K562 (cell line): ENCODE data around the gene CYS1. TPM values are rescaled to one million over a fixed set of nuclear protein-coding genes. Genes with fewer than 3 reads are reported as not detected.

Experiments used
- CREM ChIP-seq: IDR thresholded peaks from 2 replicates; pipeline ENCODE4 v1.6.1; 2014; ENCODE audit warnings: antibody characterized with exemption, low read depth
- FUS ChIP-seq: fragments of 200-400 bp; formaldehyde crosslinking; optimal IDR thresholded peaks from 2 replicates; pipeline ENCODE3; 2017; ENCODE audit warnings: low read depth, low read length
- GABPB1 ChIP-seq: sonication (generic); formaldehyde crosslinking; IDR thresholded peaks from 2 replicates; pipeline ENCODE4 v1.8.0; 2022; ENCODE audit warnings: mild to moderate bottlenecking, missing genetic modification reagents
- HDAC6 ChIP-seq: IDR thresholded peaks from 2 replicates; pipeline ENCODE4 v1.6.1; 2012; ENCODE audit warnings: low read depth, mild to moderate bottlenecking, control low read depth, inconsistent platforms, low read length, moderate library complexity
- HNRNPUL1 ChIP-seq: fragments of 200-400 bp; formaldehyde crosslinking; IDR thresholded peaks from 2 replicates; pipeline ENCODE4 v1.6.1; 2017; ENCODE audit warnings: low read length
- MCM5 ChIP-seq: fragments of 450-650 bp; IDR thresholded peaks from 2 replicates; pipeline ENCODE4 v1.6.1; 2016; ENCODE audit warnings: low read depth
- NR3C1 ChIP-seq: sonication (generic); formaldehyde crosslinking; IDR thresholded peaks from 2 replicates; pipeline ENCODE4 v1.8.1; 2022; ENCODE audit warnings: missing genetic modification reagents
- NR4A1 ChIP-seq, 2 experiments: fragments of 250-450 bp in 1 of 2; fragments of 450-650 bp in 1 of 2; sonication (Bioruptor Pico) in 1 of 2; IDR thresholded peaks; 2 replicates each; pipeline versions ENCODE4 v1.4.0 to v1.6.1; 2016 to 2020; ENCODE audit warnings: mild to moderate bottlenecking in 2 of 2, missing compliant biosample characterization in 1 of 2, missing genetic modification characterization in 1 of 2, moderate library complexity in 1 of 2
- NRF1 ChIP-seq, 2 experiments: fragments of 450-650 bp; IDR thresholded peaks in 1 of 2; conservative IDR thresholded peaks in 1 of 2; 2 replicates each; pipeline ENCODE4 v1.6.1; 2014; ENCODE audit warnings: mild to moderate bottlenecking in 2 of 2
- PHF20 ChIP-seq: fragments of 450-650 bp; IDR thresholded peaks from 2 replicates; pipeline ENCODE4 v1.6.1; 2018; ENCODE audit not compliant: partially characterized antibody
- RBBP5 ChIP-seq: fragments of 200-600 bp; sonication (generic); IDR thresholded peaks from 2 replicates; pipeline ENCODE4 v1.6.1; 2012; ENCODE audit warnings: borderline replicate concordance, mild to moderate bottlenecking, low read length, control low read depth, inconsistent platforms; ENCODE audit not compliant: insufficient read depth, poor library complexity, severe bottlenecking
- TAF7 ChIP-seq: fragments of 450-650 bp; IDR thresholded peaks from 2 replicates; pipeline ENCODE4 v1.6.1; 2016; ENCODE audit warnings: missing genetic modification characterization, missing compliant biosample characterization
- ZBTB12 ChIP-seq: fragments of 250-450 bp; sonication (Bioruptor Pico); IDR thresholded peaks from 2 replicates; pipeline ENCODE4 v1.4.0; 2020
- ZBTB33 ChIP-seq: sonication (generic); formaldehyde crosslinking; IDR thresholded peaks from 2 replicates; pipeline ENCODE4 v1.8.1; 2023; ENCODE audit warnings: mild to moderate bottlenecking, missing genetic modification reagents
- ZNF224 ChIP-seq: sonication (generic); formaldehyde crosslinking; IDR thresholded peaks from 2 replicates; pipeline ENCODE4 v1.8.0; 2022; ENCODE audit warnings: mild to moderate bottlenecking, missing genetic modification reagents
- ZNF41 ChIP-seq: fragments of 250-450 bp; sonication (Bioruptor Pico); conservative IDR thresholded peaks from 2 replicates; pipeline ENCODE4 v1.4.0; 2020; ENCODE audit warnings: mild to moderate bottlenecking
- ZNF512 ChIP-seq: IDR thresholded peaks from 2 replicates; pipeline ENCODE4 v1.6.1; 2016; ENCODE audit warnings: missing genetic modification characterization, missing compliant biosample characterization
- ZNF766 ChIP-seq: fragments of 200-800 bp; sonication (Bioruptor generic); conservative IDR thresholded peaks from 2 replicates; pipeline ENCODE4 v1.6.1; 2016; ENCODE audit warnings: missing genetic modification characterization, missing compliant biosample characterization
- ZNF778 ChIP-seq: fragments of 450-650 bp; formaldehyde crosslinking; IDR thresholded peaks from 2 replicates; pipeline ENCODE4 v1.4.0; 2020; ENCODE audit warnings: mild to moderate bottlenecking, moderate library complexity
- polyA plus RNA-seq, 8 experiments: library from polyadenylated mRNA; depleted of rRNA in 4 of 8; stranded (reverse) in 5 of 8; unstranded in 3 of 8; fragments of >200 nt; fragmentation: Nextera tagmentation in 2 of 8; fragmentation: Illumina TruSeq in 1 of 8; extraction: Ambion mirVana in 2 of 8; extraction: Trizol in 1 of 8; gene quantifications; 2 replicates each; pipeline versions ENCODE4 v1.2.1 to v1.2.3, GENCODE V29; 2011 to 2014; ENCODE audit warnings: inconsistent platforms in 1 of 8, missing spikeins in 1 of 8
- total RNA-seq, 7 experiments: library from RNA; depleted of rRNA in 6 of 7; stranded (reverse); fragments of >200 nt in 6 of 7; fragmentation: Illumina TruSeq in 2 of 7; extraction: Trizol in 2 of 7; gene quantifications; 2 replicates each; pipeline versions ENCODE4 v1.2.1 to v1.2.3, GENCODE V29; 2011 to 2021; ENCODE audit warnings: low replicate concordance in 1 of 7
- TF ChIP-seq, protein P1 (sequence below): sonication (generic); formaldehyde crosslinking; IDR thresholded peaks from 2 replicates; pipeline ENCODE4 v1.8.0; 2022; ENCODE audit warnings: mild to moderate bottlenecking, missing genetic modification reagents
- TF ChIP-seq, protein P2 (sequence below), 2 experiments: fragments of 450-650 bp in 1 of 2; sonication (generic) in 1 of 2; formaldehyde crosslinking in 1 of 2; IDR thresholded peaks in 1 of 2; conservative IDR thresholded peaks in 1 of 2; 2 replicates each; pipeline versions ENCODE4 v1.6.1 to v1.8.1; 2016 to 2023; ENCODE audit warnings: mild to moderate bottlenecking in 2 of 2, moderate library complexity in 2 of 2, inconsistent platforms in 1 of 2, missing genetic modification reagents in 1 of 2

Gene CYS1
- total and polyA plus RNA-seq, 9 of the 15 experiments (the other 6 are each of a cell fraction or from before 2014, with no cell fraction given): 0.11 to 0.13 TPM; not detected in 7

DNA sequence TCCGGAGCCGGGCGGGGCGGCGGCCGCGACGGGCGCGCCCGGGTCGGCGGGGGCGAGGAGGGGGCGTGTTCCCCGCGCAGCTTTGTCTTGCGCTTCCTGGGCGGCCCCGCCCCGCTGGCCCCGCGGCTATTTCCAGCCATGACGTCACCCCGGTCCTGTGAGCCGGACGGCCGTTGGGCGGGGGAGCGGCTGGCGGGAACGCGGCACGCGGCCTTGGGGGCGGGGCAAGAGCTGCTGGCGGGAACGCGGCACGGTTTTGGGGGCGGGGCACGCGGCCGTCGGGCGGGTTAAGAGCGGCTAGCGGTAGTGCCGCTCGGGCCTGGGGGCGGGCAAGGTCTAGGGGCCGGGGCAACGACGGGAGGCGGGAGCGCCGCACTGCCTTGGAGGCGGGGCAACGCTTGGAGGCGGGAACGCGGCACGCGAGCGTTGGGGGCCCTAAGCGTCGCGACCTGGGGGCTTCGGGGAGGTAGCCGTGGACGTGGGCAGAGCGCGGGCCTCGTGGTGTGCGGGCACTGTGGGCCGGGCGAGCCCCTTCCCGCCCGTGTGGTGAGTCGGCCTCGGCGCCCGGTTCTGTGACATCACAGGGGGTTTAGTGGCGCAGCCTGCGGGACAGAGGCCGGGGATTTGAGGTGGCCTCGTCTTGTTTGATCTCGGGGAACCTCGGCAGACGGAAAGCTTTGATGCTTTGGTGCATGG lies 36.2 kb downstream of the CYS1 start (continued):
- TF ChIP-seq FUS (no peak), PHF20 (peak; percentile 60), ZNF766 (CRISPR knock-in tag) (peak; percentile 57), HDAC6 (no peak), ZBTB12 (CRISPR knock-in tag) (peak; percentile 71), ZNF224 (0 out of 2 replicates have a peak, but pooled peaks have one; percentile 32), TAF7 (tag) (no peak), ZNF41 (CRISPR knock-in tag) (0 out of 2 replicates have a peak, but pooled peaks have one; percentile 20), GABPB1 (CRISPR knock-in tag) (0 out of 2 replicates have a peak, but pooled peaks have one; percentile 24), CREM (peak; percentile 92), NRF1 (conservative IDR thresholded peaks at IDR 0.05 in 1 of 2, IDR thresholded peaks at IDR 0.05 in 1 of 2) (peak; percentile 36 to 71; a peak in 3 of 4 replicates), NR3C1 (CRISPR knock-in tag) (no peak), ZNF512 (no peak), ZBTB33 (CRISPR knock-in tag) (peak; percentile 67; the same call in 1 of the 2 replicates), NR4A1 (CRISPR knock-in tag; IDR thresholded peaks at IDR 0.05) (0 out of 2 replicates have a peak, but pooled peaks have one; percentile 66), NR4A1 (tag; IDR thresholded peaks at IDR 0.05) (no peak), ZNF778 (CRISPR knock-in tag) (no peak), HNRNPUL1 (no peak), MCM5 (no peak), RBBP5 (peak; percentile 40)
- TF ChIP-seq, protein P1, sequence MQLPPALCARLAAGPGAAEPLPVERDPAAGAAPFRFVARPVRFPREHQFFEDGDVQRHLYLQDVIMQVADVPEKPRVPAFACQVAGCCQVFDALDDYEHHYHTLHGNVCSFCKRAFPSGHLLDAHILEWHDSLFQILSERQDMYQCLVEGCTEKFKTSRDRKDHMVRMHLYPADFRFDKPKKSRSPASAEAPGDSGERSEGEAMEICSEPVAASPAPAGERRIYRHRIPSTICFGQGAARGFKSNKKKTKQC (CRISPR knock-in tag): peak; percentile 96
- TF ChIP-seq, protein P2, sequence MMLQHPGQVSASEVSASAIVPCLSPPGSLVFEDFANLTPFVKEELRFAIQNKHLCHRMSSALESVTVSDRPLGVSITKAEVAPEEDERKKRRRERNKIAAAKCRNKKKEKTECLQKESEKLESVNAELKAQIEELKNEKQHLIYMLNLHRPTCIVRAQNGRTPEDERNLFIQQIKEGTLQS (IDR thresholded peaks at IDR 0.05): peak; percentile 93
- TF ChIP-seq, protein P2 (CRISPR knock-in tag; conservative IDR thresholded peaks at IDR 0.05): peak; percentile 81
